GM18873 (cell line): ENCODE data around the gene FHIT.

Source experiments
- ATAC-seq: cut with Tn5 transposase; IDR thresholded peaks from one replicate; pipeline ENCODE4 v1.9.1; 2021; ENCODE audit warnings: mild to moderate bottlenecking, moderate library complexity, moderate number of reproducible peaks; ENCODE audit not compliant: unreplicated experiment, low FRiP score

FHIT gene

DNA sequence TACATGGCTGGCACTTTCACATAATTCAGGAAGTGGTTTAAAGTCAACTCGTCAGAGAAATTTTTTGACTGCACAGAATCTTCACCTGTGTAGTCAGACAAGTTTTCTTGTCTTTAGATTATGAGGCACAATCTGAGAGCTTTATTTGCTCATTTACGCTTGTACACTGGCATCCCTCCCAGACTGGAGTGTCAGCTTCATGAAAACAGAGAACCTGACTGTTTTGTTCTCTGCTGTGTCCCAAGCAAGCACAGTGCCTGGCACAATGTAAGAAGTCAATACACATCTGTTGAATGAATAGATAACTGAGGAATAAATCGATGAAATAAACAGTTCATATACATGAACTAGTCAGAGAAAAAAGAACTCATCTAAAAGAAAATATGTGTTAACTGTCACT, 1355.3 kb downstream of the FHIT start:
- no peak for ATAC-seq

DNA sequence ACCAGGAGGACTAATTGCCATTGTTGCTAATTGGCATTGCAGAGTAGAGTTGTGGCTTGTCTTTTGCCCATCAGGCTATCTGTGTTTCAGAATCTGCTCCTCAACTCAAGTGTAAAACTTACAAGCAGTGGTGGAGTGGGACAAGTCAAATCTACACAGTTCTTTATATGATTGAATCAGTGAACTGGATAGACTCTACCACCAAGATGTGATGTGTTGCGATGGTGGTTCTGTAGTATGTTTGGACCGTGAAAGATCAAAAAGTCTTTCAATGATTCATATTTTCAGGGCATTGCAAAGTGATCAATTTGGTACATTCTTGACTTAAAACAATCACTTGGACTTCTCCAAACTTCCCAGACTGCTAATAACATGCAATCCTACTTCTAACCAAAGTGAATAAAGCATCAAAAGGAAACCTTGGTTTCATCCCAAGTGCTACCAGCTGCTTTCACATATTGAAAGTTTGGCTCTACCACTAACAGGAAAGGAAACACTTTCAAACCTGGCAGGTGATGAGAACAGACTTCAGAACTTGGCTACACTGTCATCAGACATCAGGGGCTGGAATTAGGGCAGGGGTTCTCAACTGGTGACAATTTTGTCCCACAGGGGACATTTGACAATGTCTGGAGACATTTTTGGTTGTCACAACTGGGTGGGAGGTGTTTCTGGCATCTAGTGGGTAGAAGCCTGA, 1356.7 kb downstream of the FHIT start:
- ATAC-seq, result no peak

DNA sequence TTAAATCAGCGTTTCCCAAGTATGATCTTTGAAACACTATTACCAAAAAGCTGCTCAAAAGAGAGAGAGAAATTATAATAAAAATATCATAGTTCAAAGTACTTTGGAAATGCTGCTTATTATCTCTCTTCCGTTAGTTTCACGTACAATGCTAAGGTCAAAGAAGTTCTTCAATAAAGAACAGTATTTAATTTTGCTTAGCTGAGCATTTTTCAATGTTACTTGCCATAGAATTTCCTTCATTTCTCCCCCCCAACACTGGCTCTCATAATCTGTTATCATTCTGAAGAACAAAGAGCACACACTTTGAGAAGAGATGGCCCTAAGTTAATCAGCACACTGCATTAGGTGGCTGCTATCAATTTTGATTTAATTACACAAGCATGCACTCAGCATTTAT, 1360.6 kb downstream of the FHIT start:
- no peak for ATAC-seq

DNA sequence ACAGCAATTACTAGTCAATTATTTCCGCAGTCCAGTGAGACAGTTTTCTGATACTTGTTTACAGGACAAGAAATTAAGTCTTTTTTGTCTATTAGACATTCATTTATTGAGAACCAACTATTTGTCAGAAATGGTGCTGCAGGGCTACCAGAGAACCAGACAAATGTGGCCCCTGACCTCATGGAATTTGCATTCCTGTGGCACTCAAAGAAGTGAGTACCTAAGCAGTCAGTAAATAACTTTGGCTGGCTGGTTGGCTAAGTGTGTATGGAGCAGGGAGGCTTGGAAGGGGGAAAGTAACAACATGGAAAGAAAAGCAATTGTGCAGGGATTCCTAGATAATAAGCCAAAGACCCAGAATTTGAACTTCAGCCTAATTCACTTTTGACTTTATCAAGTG, 1364.5 kb downstream of the FHIT start:
- no peak for ATAC-seq

DNA sequence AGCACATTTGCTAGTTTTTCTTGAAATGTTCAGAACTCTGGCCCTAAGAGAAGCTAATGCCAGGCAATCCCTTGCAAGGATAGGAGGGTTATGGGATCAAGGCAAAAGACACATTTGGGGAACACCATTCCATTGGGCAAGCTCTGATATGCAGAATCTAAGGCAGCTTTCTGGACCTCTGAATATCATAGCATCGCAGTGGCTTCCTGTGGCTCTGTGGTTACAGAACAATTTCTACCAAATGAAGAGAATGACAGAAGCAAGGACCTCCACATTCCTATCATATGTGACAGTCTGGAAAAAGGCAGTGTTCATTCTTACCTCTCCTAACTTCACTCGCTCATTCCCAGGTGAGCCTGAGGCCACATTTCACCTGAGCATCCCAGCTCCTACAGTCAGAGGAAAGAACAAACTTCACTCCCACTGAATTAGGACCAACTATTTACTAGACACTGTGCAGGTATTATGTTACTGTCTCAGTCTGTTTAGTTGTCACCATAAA, 1365.3 kb downstream of the FHIT start:
- ATAC-seq, result no peak

DNA sequence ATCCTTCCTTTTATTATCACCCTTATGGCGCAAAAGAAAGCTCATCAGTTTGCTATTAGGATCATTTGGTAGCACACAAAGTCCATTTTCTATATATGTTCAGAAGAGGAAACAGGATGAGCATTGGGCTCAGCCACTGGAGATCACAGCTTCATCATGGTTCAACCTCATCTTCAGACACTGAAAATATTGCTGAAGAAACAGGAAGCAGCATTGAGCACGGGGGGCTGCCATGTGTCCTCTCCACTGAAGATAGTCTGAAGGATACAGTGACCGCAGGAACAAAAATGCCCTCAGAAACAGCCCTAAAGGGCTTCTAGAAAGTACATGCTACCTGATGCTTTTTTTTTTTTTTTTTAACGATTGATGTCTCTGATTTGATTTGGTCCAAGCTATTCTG, 1366.2 kb downstream of the FHIT start:
- ATAC-seq, result no peak

DNA sequence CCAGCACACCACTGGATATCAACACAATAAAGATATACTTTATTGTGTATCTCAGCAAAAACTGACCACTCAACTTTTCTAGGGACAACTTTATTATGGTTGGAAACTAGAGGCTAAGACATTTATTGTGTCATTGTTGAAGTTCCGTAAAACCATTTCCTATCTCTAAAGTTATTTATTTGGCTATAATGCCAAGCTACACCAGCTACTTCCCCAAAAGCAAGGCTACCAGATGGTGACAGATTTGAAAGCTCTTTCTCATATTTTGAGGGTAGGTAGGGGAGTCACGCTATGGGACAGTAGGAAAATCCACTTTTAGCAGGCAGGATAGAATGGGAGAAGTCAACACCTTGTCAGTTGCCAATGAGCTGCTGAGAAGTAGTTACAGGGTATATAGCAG, 1366.8 kb downstream of the FHIT start:
- no peak for ATAC-seq

DNA sequence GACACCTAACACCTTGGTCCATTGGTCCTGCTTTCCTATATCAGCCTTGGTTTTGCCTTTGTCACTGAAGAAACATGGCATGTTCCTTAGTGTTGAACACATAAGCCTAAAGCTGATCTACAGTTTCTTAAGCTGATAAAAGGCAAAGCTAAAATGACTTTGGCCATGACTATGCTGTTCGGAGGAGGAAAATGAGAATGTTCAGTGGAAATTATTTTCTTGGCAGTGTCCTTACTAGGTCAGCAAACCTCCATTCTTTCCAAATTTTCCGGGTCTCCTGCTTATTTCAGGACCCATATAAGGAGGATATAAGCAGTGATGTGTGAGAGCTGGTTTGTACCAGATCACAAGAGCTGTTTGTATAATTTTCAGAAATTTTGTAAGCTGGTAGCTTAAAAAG, 1368.5 kb downstream of the FHIT start:
- no peak for ATAC-seq

DNA sequence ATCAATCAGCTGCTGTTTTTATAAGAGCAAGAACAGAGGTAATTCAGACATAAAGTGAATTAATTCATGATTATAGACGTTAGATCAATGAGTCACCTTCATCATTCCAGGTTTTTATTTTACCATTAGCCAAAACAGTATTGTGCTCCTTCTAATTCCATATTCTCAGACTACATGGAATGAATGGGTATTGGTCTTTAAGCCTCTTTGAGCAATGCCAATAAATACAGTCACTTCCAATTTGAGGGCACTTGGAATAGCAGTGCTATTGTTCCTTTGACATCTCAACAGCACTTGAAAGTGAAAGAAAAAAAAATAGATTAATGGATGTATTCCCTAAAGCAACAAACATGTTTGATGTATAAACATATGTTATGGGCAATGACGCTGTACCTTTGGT, 1370.5 kb downstream of the FHIT start:
- no peak for ATAC-seq

DNA sequence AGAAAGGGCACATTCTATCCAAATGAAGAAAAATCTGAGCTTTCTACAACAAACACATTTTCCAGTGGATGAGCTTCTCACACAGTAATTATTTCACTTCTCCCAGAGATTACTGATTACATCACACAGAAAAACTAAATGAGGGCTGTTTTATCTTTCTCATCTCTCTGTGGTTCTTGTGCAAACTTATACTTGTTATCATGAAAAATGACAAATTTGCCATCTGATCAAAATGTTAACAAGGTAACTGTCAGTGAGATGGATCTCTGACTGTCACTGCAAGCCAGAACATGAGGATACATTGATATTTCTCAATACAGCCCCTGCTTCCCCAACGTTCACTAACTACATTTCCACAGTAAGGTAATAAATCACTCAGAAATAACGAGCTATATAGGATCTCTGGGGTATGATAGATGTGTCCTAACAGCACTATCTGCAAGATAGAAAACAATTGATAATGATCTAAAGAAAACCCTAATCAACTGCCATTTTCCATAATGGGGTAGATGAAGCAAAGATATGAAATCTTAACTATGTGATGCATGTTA, 1372.1 kb downstream of the FHIT start:
- ATAC-seq, result no peak

DNA sequence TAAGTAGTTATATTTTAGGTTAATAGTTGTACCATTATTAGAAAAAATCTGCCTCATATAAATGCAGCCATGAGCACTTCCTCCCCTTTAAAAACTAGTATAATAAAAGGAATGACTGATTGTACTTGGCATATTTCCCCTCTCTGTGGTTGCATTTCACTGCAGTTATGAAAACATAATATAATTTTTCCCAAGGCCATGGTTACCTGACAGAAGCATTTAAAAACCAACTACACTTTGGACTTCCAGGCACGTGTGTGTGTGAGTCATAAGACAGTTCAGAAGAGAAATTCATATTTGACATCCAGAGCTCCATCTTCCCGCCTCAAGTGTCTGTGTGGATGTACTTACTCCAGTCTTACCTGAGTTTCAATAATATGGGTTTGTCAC, 1373.2 kb downstream of the FHIT start:
- ATAC-seq, result no peak

DNA sequence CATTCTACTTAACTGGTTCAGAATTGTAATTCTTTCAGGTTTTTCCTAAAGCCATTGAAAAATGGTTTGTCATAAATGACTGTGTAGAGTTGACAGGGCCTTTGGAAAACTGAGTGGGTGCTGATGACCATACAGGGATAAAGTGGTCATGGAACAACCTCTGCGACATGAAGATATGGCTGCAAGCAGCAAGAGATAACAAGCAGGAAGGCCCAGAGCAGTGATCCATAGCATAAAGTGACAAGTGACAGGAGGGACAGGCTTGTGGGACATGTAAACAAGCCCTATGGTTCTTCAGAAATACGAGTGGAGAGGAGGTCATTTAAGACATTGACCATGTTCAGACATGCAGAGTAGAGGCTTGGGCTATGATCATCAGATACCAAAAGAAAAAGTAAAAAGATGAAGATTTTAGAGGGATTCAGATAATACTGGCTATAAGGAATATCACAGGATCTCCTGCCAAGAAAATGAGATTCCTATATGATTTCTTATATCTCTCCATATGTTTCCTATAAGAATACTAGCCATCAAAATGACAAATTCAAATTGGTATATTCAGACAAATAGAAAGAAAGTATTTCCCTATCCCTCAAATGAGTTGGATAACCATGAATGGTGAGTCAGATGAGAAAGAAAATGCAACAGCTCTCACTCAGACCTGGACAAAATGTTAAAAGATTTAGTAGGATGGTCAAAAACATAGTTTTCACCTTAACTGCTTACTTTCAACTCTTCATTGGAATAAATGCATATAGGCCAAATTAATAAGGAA, 1373.8 kb downstream of the FHIT start:
- ATAC-seq, result no peak

DNA sequence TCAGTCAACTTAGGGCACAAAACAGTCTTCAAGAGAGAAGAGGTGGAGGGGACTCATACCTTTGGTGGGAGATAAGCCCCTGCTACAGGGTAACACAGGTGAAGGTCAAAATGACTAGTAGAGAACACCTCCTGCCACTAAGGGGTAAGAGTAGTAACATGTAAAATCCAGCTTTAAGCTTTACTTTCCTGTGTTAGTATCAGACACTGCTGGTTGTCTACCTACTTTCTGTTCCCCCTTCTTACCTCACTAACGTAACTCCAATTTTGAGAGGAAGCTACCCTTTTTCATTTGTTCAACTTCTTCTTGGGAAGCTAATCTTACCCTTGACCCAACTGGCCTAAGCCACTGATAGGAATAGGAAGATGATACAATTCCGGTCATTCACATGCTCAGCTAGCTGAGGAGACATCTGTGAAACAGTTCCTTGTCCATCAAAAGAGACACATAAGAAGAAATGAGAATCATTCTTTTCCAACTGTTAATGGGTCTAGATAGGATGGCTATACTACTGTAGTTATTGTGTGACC, 1374.7 kb downstream of the FHIT start:
- ATAC-seq, result no peak

DNA sequence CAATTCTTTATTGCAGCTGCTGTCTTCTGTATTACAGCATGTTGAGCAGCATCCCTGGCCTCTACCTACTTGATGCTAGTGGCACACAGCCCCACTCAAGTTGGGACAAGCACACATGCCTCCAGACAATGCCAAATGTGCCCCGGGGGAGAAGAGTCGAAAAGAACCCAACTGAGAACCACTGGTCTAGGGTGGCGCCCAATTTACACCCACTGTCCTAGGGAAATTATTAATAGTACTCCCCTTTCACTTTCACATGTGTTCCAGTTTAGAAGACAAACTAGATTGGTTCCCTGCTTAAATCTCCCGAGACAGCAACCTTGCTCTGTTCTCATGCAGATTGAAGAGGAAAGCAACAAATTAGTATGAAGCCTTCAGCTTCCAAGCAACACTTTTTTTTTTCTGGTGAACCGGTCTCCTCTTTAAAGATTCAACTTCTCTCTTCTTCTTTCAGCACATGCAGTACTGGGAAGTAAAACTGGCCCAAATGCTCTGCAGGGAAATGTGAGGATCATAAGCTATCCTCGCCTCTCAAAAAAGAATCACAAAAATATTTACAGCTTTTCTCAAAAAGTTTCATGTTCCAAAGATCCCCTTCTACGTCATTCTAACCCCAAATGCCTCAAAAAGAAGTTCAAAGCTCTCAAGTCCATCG, 1377.5 kb downstream of the FHIT start:
- ATAC-seq, result no peak

DNA sequence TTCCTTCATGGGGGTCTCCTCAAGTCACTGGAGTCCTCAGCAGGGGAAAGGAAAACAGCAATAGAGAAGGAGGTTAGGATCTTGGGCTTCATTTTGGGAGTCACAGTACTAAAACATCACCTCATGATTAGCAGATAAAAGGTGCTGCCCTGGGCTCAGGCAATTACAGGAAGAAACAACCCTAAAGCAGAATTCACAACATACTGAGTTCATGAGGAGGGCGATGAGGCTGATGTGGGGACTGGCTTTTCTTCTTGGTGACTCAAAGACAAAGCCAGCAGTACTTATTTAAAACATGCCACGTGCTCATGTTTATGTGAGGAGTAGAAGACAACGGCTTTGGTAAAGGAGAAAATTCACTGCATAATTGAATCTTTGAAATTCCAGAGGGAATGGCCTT, 1379.1 kb downstream of the FHIT start:
- no peak for ATAC-seq

DNA sequence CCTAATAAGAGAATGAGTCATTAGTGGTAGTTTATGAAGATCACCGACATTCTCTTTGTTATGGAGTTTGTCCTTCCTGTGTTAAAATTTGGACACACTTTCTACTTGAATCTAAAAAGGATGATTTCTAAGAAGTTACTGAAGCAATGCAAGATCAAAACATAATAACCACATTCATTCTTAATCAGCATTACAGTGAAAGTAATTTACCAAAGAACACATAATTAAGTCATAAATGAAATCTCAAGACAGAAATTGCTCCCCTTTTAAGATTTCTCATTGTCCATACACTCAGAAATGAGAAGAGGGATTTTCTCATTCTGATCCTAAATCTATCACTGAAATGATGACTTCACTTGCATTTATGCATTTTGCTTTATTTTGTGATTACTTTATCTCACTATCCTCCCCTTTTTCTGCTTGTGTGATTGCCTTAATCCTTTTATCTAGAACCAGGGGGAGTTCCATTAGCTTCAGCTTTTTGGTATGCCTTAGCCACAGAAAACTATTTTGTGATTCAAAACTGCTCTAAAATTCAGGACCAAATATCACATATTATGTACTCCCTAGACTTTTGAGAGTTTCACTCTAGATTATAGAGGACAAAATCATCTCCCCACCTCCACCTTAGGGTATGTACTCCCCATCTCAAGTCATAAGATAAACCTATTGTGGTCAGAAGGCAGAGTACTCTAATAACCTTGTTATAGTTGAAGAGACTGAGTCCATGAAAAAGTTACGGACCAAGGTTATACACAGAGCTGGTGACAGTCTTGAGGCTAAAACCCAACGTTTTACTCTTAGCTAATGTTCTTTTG, 1383.9 kb downstream of the FHIT start:
- ATAC-seq, result no peak

DNA sequence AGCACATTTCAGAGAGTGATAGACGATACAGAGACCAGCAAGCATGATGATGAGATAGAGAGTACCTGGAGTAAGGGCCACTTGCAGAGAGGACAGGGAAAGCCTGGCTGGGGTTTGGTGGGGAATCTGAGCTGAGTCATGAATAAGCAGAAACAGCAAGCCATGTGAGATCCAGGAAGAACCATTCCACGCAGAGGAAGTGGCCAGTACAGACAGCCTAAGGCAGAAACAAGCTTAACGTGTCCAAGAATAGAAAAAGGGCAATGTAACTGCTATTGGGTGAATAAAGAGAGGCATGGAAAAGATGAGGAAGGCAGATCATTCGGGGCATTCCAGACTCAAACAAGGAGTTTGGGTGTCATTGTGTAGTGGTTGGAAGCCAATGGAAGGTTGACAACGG, 1385.2 kb downstream of the FHIT start:
- ATAC-seq, result no peak

DNA sequence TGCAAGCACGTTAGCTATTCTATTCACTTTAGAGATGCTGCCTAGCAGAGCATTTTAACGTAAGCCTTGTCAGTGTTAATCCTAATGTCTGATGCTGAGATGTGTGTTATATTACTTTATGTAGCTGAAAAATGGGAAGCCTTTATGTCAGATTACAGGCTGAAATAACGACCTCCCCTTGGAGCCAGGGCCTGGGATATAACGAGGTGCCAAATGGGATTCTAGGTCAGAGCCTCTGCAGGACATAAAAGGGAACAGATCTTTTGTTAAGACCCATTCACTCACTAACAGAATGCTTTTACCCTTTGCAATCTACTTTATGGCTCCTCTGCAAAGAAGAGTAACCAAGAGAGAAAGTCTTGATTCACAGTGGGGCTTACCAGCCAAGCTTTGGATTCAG, 1385.9 kb downstream of the FHIT start:
- ATAC-seq, result no peak

DNA sequence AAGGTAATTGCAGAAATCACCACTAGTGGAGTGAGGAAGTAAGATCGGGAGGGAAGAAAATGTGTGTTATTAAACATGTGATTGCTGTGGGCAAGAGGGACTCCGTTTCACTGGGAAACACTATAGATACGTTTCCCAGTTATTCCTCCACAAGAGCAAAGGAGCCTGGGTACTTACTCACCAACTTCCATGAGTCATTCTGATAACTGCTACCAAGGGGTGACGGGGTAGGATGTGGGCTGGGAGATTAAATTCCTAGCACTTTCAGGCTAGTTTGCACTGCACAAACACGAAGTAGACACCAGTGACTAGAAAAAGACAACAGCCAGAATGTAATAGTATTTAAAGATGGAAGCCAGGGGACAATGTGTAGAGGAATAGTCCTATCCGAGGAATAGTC, 1388.6 kb downstream of the FHIT start:
- ATAC-seq, result no peak
